ENCODE measurements around the gene GDA.
A peak's percentile ranks its signal among the peaks of the same experiment; 100 is the strongest.
"Not testable (repeated sequence)": the region's sequence is repeated elsewhere in the genome, so short reads cannot be mapped to it uniquely, and the experiment has no call there.

Gene GDA

DNA sequence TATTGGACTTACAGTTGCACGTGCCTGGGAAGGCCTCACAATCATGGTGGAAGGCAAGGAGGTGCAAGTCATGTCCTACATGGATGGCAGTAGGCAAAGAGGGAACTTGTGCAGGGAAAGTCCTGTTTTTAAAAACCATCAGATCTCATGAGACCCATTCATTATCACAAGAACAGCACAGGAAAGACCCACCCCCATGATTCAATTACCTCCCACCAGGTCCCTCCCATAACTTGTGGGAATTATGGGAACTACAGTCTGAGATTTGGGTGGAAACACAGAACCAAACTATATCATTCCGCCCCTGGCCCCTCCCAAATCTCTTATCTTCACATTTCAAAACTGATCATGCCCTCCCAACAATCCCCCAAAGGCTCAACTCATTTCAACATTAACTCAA, 140.2 kb downstream of the GDA start:
- no peak for DNase-seq

DNA sequence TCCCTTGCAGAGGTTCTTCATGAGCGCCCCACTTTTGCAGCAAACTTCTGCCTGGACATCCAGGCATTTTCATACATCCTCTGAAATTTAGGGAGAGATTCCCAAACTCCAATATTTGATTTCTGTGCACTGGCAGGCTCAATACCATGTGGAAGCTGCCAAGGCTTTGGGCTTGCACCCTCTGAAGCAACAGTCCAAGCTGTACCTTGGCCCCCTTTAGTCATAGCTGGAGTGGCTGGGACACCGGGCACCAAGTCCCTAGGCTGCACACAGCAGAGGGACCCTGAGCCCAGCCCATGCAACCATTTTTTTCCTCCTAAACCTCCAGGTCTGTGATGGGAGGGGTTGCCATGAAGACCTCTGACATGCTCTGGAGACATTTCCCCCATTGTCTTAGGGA, 141.1 kb downstream of the GDA start:
- no peak for DNase-seq

DNA sequence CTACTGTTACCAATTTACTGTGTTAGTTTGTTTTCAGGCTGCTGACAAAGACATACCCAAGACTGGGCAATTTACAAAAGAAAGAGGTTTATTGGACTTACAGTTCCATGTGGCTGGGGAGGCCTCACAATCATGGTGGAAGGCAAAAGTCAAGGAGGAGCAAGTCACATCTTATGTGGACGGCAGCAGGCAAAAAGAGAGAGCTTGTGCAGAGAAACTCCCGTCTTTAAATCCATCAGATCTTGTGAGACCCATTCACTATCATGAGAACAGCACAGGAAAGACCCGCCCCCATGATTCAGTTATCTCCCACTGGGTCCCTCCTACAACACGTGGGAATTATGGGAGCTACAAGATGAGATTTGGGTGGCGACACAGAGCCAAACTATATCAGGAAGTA, 142.3 kb downstream of the GDA start:
- DNase-seq: not testable (repeated sequence)

DNA sequence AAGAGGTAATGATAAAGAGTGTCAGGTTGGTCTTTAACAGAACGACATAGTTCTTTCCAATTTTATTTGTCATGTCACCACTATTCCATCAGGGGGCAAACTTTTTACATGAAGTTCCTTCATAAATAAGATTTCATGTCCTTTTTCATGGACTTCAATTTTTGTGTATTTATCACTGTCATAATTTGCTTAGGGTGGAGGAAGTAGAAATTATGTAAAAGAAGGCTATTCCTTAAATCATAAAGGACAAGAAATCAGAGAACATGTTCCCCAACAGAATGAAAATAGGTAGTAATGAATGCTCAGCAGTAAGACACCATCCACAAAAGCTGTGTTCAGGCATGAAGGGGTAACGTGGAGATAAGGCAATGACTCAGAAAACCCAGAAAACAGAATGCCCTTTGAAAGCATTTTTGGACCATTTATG, 143.0 kb downstream of the GDA start:
- peak in 1 of 2 experiments; percentile 43 for DNase-seq

DNA sequence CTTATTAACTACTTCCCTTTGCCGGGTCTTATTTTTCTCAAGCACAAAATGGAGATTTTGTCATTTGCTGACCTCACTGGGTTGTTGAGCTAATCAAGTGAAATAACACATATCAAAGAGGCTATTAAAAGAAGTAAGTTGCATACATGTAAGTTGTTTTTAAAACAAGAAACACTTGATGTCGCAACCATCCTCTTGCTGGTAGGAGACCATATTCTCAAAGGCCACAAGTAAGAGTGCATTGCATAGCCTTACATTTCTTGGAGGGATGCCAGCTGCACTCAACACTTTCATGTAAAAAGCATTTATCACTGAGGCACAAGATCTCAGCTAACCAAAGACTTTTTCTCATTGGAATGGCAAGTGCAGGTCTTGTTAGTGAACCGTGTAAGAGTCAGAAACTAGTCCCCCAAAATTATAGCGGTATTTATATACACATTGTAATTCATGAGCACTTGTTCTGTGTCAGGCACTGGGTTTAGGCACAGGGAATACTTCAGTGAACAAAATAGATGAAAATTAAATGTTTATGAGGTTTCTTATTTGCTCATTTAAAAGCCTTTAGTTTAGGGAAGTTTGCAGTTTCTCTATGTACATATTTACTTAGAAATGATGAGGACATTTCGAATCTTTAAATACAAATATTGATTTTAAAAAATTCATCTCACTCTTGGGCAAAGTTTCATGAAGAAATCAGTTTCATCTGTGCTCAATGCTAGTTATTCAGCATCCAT, 143.8 kb downstream of the GDA start:
- DNase-seq: no peak

DNA sequence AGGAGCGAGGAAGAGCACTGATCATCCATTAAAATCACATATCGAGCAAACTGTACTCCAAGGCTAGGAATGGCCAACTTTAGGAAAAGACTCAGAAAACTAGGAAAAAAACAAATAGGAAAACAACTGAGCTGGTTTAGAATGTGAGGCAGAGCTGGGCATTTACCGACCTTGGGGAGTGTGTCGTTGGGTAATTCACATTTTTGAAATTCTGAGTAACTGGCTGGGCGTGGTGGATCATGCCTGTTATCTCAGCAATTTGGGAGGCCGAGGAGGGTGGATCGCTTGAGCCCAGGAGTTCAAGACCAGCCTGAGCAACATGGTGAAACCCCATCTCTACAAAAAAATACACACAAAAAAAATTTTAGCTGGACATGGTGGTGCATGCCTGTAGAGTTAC, 145.7 kb downstream of the GDA start:
- no peak for DNase-seq

DNA sequence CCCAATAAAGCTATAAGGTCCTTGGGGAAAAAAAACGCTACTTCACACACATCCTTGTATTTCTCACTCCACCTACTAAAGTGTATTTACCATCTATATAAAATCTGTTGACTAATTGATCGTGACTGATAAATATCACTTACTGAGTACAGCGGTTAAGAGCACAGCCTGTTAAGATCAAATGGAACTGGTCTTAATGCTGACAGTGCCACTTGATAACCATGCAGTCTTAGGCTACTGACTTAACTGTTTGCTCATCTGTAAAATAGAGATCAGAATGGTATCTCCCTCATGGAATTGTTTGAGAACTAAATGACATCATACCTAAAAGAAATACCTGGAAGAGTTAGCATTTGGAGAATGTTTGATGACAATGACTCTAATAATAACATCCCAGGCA, 148.3 kb downstream of the GDA start:
- no peak for DNase-seq

DNA sequence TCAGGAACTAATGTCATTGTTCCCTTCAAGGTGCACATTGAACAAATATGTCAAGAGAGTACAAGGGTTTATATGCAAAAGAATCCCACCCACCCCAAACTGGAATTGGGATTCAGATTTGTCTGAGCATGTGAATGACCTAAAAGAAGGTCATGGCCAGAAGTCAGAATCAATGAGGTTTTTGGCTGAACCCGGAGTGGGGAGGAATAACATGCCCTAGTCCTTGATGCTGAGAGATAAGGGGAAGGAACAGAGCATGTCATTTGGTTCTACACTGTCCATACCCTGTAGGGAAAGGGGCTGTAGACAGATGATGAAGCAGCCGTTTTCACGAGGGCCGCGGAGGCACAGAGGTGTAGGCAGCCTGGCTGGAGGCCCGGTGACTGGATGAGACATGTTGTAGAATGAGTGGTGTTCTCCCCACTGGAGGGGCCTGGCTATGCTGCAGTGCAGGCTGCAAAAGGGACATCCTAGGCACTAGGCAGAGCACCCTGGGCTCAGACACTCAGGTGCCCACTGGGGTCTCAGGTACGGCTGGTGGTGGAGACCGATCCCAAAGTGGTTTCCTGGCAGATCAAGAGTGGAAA, 149.9 kb downstream of the GDA start:
- no peak for DNase-seq

DNA sequence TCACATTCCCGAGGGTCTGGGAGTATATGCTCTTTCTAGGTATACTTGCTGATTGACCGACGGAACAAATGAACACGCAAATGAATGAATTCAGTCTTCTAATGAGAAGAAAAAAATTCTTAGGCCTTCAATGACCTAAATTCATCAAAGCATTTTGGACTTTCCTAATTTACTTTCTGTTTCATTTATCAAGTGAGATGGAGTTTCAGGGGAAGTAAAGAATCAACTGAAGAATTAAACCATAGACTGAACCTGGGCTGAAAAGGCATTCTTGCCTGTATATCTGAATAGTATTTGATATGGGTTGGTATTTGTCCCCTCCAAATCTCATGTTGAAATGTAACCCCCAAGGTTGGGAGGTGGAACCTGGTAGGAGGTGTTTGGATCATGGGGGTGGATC, 151.6 kb downstream of the GDA start:
- no peak for DNase-seq
